NCI-H2029 (cell line): Measurements from ENCODE around the gene ANKRD53.
"Not testable (repeated sequence)": the region's sequence is repeated elsewhere in the genome, so short reads cannot be mapped to it uniquely, and the experiment has no call there.

Source experiments
- DNase-seq: peaks from one replicate; lab custom pipeline; 2025; lab: John Stamatoyannopoulos, UW

ANKRD53 gene

DNA sequence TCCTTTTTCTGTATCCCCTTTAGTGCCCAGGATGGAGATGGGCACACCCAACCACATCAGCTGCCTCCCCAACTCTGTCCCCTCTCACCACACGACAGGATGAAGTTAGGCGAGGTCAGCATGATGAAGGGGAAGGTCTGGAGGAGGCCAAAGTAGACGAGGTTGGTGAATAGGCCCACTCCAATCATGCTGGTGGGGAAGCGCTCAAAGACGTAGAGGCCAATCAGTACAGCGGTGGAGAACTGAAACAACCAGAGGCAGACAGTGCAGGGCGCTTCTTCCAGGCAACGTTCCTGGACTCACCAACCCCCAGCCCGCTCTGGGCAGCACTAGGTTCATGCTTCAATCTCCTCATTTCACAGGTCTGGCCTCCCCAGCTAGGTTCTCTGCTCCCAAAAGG is 13.3 kb downstream of the ANKRD53 start:
- no peak for DNase-seq

DNA sequence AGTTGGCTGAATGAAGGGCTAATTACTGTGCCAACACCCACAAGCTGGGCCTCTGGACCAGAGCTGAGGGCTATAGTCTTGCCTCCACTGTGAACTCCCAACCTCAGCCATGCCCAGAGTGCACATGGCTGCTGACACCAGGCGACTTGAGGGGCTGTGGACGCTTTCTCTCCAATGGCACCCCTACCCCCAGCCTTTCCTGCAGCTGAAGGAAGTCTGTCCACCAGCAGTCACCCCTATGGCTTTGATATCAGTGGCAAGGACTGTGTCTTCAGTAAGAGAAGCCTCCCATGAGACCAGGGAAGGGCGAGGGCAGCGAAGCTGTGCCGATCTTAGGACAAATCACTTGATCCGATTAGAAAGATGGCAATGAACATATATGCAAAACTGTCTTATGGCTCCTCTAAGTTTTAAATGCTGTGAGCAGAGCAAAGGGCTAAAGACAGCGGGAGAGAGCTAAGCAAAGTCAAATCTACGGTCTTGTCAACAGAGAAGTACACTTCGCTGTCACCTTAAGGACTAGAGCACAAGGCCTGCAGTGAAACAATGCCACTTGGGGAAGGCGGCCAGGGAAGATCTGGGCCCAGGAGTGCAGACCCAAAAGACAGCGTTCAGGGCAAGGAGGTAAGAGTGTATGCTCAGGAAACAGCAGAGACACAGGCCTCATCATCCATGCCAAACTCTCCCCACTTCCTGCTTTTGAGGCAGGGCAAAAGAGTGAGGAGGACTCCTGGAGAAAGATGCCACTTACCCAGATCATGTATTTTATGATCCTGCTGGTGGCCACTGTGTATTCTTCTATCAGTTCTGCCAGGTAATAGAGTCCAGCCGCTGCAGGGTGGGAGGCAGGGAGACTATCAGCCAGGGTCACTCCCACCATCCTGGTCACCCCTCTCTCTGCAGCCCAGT is 14.8 kb downstream of the ANKRD53 start:
- no peak for DNase-seq

DNA sequence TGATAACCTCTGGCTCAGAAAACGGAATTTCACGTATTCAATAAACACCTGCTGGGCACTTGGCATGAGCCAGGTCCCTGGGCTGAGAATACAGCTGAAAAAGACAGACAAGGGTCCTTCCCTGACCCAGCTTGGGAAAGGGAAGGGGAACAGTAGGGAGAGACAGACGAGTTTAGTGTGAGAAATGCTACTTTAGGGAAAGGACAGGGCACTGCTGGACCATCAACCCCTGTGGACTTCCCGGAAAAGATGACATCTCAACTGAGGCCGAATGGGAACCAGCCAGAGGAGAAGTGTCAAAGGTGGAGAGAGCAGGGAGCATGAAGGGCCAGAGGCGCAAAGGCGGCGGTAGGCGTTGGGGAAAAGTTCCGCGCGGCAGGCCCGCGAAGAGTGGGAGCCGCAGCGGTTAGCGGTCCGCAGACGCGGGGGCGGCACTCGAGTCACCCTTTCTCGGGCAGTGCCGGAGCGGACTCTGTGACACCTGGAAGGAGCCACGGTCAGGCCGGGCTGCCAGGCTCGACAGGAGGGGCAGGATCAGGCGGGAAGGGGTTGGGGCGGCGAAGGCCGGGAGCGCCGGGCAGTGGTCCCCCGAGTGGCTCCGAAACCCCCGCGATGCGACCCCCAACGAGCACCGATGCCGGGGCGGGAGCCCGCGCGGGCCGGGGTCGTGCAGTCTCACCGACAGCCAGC is 15.7 kb downstream of the ANKRD53 start:
- no peak for DNase-seq

DNA sequence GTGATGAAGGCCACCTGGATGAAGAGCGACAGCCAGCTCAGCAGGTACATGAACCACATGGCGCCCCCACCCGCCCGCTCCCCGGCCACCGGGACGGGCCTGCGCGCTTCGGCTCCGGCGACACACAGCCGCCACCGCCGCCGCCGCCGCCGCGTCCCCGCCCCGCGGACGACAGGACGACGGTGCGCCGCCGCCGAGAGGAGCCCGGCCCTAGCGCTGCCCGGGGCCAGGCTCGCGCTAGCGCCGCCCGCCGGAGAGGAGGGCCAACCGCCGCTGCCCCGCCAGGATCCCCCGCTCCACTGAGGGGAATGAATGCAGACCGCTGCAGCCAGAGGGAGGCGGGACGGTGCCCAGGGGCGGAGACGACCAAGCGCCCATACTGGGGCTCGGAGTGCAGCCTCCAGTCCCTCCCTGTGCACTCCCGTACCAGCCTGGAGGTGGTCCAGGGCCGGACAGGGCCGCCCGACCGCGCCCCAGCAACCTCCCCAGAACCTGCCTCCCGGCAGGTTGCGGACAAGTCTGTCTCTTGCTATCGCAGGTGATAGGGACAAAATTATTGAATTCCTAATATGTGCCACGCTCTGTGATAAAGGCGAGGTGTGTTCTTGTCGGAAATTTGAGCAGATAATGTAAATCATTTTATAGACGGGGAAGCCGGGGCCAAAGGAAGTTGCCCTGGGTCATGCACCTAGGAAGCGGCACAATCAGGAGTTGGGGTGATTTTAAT is 16.4 kb downstream of the ANKRD53 start, which contains the start of gene TEX261:
Gene TEX261, minus strand, starts transcription at position 175 of the 727 bp plus-strand sequence. Its CDS starts 116 bp downstream, at position 59.
- DNase-seq, result peak; percentile 72

DNA sequence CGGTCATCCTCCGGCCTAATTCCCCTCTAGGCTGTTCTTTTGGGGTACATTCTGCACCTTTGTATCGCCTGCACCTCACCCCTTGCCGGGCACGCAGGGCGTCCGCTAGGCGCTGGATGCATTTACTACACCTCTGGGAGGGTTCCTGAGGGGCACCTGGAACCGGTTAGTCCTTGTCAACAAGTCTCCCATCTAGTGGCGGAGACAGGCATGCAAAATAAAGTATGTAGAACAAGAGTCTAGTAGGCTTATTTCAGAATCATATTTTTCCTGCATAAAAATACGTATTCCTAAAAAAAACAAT is 16.9 kb downstream of the ANKRD53 start:
- DNase-seq, result peak; percentile 41

DNA sequence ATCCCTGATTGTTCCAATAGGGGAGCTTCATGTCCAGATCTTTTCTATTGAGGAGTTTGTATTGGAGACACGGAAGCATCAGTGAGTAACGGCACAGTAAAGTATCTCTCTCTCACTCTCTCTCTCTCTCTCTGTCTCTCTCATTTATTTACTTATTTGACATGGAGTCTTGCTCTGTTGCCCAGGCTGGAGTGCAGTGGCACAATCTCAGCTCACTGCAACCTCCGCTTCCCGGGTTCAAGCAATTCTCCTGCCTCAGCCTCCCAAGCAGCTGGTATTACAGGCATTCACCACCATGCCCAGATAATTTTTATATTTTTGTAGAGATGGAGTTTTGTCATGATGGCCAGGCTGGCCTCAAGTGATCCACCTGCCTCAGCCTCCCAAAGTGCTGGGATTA is 20.5 kb downstream of the ANKRD53 start:
- not testable (repeated sequence) for DNase-seq

DNA sequence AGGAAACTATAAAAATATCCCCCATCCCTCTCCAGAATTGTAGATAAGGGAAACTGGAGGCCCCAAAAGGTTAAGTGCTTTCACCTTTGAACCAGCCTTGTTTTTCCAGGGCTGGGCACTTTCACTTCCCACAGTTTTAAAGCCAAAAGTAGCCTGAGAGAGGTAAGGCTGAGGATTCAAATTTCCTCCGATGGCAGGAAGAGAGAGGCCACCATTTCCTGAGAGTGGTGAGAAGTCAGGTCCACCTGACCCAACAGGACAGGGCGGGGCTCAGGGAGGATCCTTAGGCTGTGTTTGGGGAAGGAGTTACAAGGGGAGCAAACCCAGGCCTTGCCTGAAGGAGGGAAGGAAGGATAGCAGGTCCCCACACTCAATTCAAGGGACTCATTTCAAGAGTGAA is 20.9 kb downstream of the ANKRD53 start:
- DNase-seq, result no peak

DNA sequence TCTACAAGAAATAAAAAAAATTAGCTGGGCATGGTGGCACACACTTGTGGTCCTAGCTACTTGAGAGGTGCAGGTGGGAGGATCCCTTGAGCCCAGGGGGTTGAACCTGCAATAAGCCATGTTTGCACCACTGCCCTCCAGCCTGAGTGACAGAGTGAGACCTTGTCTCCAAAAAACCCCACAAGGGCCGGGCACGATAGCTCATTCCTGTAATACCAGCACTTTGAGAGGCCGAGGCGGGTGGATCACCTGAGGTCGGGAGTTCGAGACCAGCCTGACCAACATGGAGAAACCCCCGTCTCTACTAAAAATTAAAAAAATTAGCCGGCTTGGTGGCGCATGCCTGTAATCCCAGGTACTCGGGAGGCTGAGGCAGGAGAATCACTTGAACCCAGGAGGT is 21.5 kb downstream of the ANKRD53 start:
- not testable (repeated sequence) for DNase-seq

DNA sequence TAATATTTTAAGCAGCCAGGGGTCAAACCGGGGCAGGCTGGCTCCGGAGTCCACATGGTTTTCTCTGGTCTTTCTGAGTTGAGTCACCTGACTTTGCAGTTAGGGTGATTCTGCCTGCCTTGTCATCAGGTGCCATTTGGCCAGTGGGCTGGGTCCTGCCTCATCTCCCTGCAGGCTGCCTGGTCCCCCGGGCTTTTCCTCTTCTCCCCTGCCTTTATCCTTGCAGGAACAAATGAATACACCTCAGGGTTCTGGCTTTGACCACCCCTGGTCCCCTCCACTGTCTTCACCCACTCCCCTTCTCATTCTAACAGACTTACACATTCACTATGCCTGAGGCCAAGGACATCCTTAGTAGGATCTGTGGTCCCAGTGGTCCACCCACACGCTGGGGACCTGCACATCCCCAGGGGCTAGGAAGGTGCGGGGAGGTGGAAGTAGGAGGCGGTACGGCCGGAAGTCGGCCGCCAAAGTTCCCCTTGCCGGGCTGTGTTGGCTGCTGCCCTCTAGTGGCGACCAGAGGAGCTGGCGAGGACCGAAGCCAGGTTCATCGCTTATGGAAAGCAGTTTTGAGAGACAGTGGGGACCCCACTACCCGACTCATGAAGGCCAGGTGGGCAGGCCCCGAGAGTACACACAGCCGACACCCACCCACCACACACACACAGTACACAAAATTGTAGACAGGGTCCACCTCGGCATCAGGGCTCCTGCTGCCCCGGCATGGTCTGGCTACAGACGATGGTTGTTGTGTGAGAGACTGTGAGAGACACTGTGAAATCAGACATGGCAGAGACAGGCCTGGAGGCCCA is 22.6 kb downstream of the ANKRD53 start:
- peak; percentile 41 for DNase-seq

DNA sequence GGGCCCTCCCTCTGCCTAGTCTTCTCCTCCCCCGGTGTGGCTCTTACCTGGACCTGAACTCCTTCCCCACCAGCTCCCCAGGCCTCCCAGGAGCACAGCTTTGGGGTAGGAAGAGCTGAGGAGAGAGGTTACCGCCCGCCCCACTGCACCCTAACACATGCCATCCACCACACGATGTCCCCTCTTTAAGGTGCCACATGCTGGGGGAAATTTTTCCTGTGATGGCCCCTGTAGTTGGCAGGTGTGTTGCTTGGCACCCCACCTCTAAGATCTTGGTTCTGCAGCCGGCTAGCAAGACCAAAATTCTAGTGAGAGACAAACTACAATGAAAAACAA is 23.1 kb downstream of the ANKRD53 start:
- DNase-seq, result no peak

DNA sequence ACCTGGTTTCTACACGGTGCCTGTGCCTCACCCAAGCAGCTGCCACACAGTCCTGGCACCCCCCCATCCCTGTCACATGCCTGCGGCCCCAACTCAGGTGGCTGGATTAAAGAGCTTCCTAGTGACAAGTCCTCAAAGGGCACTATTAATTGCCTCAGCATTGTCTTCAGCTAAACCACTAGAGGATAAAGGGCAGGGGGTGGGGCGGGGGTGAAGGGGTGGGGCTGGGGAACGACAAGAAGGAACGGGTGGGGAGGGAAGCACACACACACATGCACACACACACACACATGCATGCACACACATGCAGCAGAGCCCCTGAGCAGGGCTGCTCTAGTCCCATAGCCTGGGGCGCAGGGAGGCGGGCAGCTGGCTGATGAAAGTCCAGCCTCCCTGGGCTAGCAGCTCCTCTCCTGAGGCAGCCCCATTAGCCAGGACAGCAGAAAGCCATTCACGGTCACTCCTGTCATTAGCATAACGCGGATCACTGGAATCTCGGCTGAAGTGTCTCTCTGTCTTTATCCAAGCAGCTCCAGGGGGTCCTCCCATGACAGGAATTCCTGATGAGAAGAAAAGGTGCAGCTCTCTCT is 23.6 kb downstream of the ANKRD53 start:
- no peak for DNase-seq

DNA sequence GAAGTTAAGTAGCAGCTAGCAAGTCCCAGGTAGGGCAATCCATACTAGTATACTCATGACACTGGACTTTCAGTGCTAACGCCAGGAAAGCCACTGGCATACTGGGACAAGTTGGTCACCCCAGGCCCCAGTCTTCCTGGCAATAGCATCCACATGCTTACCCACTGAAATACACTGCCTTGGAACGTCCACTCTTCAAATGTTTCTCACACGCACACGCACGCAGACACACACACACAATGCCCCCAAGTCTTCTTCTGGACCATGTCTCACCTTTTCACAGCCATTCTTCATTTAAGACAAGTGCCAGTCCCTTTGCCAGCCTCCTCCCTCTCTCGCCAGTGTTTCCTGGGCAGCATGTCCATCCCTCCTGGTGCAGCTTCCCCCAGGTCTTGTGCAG is 25.0 kb downstream of the ANKRD53 start:
- no peak for DNase-seq

DNA sequence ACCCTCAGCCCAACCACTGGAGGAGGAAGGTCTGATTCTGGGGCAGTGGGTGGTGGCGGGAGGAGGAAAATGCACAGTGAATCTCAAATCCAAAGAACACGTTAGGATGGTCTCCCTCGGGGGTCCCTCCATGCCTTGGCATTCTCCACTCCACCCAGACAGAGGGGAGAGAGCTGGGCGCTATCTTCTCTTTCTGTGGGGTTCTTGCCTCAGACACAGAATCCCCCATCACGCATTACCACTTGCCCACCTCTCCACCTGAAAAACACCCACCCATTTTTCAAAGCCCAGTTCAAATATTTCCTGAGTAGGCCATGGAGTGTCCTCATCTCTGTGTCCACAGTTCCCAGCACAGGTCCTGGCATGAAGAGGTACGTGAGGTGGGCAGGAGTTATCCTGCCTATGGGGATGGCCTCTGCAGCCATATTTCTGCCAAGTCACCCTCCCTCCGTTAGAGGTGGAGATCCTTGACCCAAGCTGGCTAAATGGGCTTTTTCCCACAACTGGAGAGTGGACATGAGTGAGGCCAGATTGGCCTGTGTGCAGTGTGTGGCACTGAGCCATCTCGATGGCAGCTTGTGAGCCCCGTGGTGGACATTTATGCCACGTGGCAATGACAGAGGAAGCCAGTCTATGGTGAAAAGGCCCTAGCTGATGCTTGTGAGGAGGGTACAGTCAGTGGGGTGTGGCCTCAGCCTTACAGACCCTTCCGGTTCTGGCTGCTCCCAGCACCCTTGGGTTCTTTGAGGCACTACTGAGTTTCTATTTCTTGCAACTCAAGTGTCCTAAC is 25.7 kb downstream of the ANKRD53 start:
- no peak for DNase-seq

DNA sequence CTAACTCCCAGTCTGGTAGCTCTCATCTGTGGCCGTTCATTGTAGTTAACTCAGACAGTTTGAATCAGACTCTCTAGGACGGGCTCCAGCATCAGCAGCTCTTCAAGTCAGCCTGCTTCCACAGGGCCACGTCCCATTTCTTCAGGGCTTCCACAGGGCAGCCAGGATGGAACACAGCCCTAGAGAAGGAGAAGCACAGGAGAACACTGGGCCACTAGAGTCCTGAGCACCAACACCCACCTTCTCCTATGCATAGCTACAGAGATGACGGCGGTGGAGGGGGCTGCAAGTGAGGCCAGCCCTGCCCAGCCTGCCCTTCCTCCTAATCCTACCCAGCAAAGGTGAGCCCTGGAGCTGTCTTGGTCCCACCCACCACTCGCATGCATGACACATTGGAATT is 26.4 kb downstream of the ANKRD53 start:
- no peak for DNase-seq

DNA sequence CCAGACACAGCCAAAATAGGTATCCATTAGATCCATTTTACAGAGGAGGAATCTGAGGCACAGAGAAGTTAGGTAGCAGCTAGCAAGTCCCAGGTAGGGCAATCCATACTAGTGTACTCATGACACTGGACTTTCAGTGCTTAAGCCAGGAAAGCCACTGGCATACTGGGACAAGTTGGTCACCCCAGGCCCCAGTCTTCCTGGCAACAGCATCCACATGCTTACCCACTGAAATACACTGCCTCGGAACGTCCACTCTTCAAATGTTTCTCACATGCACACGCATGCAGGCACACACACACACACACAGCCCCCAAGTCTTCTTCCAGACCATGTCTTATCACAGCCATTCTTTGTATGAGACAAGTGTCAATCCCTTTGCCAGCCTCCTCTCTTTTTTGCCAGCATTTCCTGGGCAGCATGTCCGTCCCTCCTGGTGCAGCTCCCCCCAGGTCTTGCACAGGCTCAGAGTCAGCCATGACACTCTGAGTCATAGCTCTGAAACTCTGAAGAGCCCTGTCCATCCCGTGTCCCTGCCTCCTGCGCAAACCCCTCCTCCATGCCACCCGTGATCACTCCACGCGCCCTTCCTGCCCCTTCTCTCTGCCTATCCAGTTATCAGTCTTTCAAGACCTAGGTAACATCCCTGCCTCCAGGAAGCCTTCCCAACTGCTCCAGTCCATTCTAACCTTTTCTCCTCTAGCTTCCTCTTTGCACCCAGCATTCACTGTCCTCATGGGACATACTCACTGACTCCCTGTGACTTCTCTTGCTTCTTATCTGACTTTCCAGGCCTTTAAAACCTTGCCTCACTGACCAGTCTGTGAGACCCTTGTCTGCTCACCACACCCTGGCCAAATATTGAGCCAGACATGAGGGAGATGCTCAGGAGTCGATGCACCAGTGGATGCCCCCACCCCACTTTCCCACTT is 27.1 kb downstream of the ANKRD53 start:
- DNase-seq, result no peak

DNA sequence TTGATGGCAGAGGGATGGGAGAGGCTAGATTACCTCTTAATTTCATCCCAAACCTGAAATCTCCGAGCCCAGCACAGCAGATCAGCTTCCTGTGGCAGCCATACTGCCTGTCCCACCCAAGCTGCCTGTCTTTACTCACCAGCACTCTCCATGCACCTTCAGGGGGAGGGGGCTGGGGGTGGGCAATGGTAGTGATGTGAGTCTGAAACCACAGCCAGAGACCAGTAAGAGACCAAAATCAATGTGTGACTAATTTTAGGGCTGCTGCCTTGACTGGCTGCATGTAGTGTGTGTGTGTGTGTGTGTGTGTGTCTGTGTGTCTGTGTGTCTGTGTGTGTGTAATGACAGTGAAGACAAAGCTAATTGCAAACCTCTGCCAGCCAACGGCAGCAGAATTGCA is 27.9 kb downstream of the ANKRD53 start:
- no peak for DNase-seq

DNA sequence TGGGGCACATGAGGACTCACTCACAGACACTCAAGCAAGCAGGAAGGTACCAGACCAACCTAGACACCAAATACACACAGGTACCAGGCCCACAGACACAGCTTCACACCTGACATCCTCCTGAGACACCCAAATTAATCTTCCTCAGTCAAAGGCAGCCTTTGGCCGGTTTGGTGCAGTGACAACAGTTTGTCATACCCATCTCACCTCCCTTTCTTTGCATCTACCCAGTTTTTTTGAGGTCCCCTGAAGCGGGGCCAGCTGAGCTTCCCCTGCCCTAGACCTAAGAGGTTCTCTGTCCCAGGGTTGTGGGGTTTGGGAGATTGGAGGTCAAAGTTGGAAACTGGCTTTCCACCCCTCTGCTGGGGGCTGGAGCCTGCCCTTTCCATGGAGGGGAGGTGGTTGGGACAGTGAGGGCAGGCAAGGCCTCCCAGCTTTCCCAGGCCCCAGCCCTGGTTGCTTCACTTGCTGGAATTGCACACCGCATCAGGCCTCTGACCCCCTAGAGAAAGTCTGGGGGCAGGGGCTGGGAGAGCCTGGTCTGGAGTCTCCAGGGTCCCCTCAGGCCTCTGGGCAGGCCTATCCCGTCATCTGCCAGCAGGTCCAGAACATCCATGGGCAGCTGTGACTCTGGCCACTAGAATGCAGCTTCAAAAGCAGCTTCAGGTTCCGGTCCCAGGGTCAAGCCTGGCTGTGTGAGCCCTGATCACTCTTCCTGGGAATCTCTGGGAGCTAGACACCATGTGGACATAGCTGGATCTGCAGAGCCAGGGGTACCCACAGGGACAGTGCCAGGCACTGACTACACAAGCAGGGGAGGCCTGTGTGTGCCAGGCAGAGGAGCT is 28.7 kb downstream of the ANKRD53 start:
- no peak for DNase-seq

DNA sequence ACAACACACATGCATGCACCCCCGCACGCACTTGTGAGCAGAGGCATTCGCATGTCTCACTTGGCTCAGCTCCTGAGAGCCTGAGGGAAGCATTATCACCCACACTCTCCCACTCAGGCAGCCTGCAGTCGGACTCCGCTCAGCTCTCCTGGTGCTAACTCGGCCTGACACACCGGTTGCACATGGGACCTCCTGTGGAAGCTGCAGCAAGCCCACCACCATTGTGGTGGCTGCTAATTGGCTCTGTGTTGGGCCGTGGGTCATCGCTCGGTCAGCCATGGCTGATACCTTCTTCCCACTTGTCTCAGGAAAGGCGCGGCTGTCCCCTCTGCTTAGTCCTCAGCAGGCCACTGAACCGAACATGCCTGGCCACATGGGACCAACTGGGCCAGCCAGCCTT is 29.9 kb downstream of the ANKRD53 start:
- DNase-seq, result no peak

DNA sequence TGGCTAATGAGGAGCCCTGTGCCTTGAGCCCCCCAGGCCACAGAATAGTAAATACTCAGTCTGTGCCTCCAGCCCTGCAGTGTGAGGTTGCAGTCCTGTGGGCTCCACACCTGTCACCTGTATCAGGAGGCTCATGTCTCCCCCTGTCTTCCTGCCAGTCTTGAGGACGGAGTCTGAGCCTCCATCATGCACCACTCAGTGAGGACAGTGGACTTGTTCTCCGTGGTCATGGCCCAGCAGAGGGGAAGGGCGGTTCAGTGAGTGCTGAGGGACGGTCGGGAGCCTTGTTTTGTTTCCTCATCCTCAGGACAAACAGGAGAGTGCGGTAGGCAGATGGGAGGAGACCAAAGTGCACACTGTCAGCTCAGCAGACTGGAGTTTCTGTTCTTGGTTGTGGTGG is 33.4 kb downstream of the ANKRD53 start:
- DNase-seq, result not testable (repeated sequence)
